IMR-90 (cell line): ENCODE measurements around the gene PTPRN2.

Experiments used
- RFX5 ChIP-seq: IDR thresholded peaks from 2 replicates; pipeline ENCODE4 v1.8.0; 2012; ENCODE audit warnings: low read depth, mild to moderate bottlenecking, low read length, moderate library complexity
- TF ChIP-seq, protein P1 (sequence below): conservative IDR thresholded peaks from 2 replicates; pipeline ENCODE4 v1.5.1; 2012; ENCODE audit warnings: mild to moderate bottlenecking, low read depth, low read length, improper control_type of control experiment

DNA sequence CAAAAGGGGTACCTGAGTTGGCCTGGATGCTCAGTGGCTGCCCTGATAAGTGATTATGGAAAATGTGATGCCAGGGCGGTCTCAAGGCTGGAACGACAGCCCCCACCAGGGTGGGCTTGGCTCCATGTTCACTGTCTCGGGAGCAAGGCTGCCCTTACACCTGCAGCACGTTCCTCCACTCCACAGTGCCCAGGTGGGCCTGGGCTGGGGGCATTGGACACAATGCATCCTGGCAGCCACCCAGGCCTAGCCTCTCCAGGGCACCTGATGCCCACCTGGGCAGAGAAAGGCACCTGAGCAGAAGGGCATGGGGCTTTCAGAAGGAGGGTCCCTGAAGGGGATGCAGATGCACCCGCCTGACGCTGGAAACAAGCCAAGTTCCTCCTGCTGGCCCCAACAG is 702.5 kb downstream of the PTPRN2 start:
- TF ChIP-seq, protein P1, sequence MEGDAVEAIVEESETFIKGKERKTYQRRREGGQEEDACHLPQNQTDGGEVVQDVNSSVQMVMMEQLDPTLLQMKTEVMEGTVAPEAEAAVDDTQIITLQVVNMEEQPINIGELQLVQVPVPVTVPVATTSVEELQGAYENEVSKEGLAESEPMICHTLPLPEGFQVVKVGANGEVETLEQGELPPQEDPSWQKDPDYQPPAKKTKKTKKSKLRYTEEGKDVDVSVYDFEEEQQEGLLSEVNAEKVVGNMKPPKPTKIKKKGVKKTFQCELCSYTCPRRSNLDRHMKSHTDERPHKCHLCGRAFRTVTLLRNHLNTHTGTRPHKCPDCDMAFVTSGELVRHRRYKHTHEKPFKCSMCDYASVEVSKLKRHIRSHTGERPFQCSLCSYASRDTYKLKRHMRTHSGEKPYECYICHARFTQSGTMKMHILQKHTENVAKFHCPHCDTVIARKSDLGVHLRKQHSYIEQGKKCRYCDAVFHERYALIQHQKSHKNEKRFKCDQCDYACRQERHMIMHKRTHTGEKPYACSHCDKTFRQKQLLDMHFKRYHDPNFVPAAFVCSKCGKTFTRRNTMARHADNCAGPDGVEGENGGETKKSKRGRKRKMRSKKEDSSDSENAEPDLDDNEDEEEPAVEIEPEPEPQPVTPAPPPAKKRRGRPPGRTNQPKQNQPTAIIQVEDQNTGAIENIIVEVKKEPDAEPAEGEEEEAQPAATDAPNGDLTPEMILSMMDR: no peak
- no peak for TF ChIP-seq RFX5
